GM18858 (cell line): Measurements from ENCODE around the gene STUM.

Experiments used
- ATAC-seq: cut with Tn5 transposase; IDR thresholded peaks from one replicate; pipeline ENCODE4 v1.9.1; 2021; ENCODE audit not compliant: unreplicated experiment

STUM gene

DNA sequence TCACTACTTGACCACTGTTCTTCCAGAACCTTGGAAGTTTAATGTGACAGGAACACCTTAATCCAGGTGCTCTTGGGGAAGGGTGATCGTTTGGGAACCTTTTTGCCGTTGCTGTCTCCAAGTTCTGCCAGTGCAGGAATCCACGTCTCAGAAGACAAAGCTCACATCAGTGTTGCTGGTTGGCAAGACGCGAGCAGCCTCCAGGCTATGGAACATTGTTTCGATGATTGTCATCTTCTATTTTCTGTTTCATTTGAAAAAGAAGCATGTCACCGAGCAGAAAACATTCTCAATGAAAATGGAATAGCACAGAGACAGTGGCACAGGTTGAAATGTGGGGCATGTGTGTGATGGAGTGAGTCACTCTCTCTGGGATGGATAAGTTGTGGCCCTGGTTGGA, 11.7 kb downstream of the STUM start:
- no peak for ATAC-seq

- no peak for ATAC-seq
Measured at GRCh38 chr1:226562989-226563388, 14.4 kb downstream of the STUM start.

- no peak for ATAC-seq
Measured at GRCh38 chr1:226563666-226564065, 15.1 kb downstream of the STUM start.

- no peak for ATAC-seq
Measured at GRCh38 chr1:226565476-226565875, 16.9 kb downstream of the STUM start.

DNA sequence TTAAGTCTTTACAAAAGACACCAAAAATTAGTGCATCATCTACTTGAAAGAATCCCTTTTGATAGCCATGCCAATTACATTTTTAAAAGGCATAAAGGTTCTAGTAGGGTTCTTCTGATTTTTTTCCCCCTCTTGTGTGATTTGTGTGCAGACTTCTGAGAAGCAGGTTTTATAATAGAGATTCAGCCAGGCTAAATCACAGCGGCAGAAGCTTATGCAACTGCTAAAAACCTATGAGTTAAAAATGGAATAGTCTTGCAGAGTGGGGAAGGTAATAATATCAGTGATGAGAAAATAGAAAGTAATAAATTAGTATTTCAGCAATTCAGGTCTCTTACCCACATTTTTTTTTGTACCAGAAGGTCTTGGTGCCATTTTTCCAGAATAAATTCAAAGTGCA, 17.7 kb downstream of the STUM start:
- no peak for ATAC-seq

- no peak for ATAC-seq
Measured at GRCh38 chr1:226566760-226567159, 18.2 kb downstream of the STUM start.

DNA sequence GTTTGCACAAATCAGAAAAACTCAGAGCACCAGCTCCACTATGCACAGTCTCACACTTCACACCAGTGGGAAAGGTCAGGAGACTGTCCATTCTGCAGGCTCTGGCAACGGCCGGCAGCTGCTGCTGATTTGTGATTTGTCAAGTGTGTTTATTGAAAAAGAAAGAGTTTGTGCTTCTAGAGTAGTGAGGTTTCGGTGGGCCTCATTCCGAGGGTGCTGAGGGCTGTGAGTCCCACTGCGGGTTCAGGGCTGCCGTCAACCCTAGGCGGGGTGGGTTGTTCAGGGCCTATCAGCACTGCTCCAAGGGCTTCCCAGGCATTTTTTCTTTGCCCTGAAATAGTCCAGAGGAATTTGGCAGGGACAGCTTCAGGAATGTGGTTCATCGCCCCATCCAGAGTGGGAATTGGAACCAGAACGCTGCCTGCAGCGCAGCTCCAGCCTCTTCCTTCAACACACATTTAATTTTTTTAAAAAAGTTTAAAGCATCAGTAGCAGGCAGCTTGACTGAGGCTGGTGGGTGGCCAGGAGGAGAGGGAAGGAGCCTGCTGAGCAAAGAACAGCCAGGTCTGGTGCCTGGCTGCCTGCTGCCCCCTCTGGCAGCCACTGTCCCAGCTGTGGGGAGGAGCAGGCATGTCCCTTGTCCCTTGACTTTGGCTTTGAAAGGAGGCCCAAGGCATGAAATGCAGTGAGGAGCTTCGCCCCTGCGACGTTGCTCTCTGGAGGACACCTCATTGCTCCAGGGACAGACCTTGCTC, 19.7 kb downstream of the STUM start:
- ATAC-seq: no peak

DNA sequence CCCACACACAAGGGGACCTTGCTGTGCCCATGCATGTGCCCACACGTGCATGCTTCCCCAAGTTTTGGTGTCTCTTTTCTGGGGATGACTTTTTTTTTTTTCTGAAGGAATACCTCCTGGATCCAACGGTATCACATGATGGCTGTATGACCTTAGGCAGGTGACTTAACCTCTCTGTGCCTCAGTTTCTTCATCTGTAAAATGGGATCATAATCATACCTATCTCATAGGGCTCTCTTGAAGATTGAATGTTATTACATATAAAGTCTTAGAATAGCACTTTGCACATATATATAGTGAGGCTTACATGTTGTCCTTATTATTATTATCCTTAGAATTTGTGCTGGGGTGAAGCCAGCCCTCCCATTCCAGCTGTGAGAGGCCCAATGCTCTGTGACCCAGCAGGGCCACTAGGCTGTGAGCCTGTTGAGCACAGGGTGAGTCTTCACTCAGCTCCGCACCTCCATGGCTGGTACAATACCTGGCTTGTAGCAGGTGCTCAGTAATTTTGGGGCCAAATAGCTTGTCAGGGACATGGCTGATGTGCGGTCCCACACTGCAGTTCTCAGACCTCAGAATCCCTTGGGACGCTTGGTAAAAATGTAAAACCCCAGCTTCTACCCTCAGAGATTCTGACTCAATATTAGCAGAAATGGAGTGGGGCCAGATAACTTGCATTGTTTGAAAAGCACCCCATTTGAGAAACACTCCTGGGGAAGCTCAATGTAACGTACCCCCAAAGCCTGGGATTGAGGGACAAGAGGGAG, 20.6 kb downstream of the STUM start:
- ATAC-seq: no peak

DNA sequence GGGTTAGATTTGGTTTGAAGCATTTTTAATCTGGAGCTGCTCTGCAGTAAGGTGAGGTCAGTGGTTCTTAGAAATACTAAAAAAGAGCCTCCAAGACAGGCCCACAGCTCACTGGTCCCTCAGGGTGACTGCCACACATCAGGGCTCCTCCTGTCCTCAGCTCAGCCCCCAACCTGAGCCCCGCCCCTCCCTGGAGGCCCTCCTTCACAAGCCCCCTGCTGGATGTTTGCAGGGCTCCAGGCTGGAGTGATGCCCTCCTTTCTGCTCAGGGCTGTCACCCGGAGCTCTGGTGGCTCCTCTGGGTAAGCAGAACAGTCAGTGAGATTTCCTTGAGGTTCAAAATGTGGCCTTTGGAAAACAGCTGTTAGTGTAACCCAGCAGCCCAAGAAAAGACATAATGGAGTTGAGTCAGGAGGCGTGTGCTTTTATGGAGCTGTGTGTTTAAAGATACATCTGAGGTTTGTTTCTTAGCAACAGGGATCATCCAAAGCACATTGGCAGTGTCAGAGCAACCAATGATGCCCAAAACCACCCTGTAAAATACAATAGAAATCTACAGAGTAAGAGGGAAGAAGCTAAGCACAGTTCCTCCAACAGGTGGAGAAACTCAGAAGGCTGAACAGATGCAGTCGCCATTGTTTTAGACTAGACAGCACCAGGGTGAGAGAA, 21.4 kb downstream of the STUM start:
- ATAC-seq: no peak

DNA sequence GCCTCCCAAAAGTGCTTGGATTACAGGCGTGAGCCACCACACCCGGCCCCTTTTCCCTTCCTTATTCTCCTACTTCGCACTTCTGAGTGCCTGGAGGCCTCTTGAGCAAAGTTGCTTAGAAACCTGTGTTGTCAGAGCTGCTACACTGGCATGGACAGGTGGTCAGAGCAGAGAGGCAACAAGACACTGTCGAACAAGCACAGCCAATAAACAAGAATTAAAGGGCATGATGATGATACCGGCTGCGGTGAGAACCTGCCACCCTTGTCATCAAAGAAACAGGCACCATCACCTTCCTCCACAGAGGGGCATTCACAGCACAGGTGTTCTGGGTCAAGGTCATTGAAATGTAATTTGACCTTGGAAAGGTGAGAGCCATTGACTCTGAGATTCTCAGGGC, 23.3 kb downstream of the STUM start:
- no peak for ATAC-seq

DNA sequence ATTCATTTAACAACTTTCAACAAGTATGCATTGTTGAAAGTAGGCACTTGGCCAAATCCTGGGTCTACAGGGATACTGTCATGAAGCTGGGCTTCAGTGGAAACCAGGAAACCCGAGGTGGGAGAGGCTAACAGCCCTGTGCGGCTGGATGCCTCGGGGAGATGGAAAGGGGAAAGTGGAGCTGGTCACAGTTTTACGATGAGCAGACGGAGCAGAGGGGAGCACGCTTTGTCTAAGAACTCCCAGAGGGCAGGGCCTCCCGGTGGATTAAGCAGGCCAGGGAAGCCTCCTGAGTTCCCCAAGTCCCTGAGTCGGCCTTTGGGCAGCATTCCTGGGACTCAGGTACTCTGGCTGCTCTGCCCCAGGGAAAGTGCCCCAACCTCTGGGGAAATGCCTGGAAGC, 23.8 kb downstream of the STUM start:
- no peak for ATAC-seq

GRCh38 chr1:226574044-226574443, 25.5 kb downstream of the STUM start:
- no peak for ATAC-seq

- no peak for ATAC-seq
Measured at GRCh38 chr1:226574591-226575435, 26.2 kb downstream of the STUM start.

- ATAC-seq: no peak
Measured at GRCh38 chr1:226575436-226575720, 26.8 kb downstream of the STUM start.

- ATAC-seq: no peak
Measured at GRCh38 chr1:226575739-226576378, 27.3 kb downstream of the STUM start.

DNA sequence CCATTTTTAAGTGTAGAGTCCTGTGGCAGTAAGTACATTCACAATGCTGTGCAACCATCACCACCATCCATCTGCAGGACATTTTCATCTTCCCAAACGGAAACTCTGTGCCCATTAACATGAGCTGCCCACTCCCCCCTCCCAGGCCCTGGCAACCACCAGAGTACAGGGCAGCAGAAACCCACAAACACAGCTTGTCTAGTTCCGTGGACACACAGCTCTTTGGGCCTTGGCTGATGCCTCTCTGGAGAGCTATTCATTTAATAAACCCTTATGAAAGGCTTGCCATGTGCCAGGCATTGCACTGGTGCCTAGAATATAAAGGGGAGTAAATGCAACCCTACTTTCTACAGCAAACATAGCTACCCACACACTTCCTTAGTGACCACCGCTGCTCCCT, 28.0 kb downstream of the STUM start:
- ATAC-seq: no peak

DNA sequence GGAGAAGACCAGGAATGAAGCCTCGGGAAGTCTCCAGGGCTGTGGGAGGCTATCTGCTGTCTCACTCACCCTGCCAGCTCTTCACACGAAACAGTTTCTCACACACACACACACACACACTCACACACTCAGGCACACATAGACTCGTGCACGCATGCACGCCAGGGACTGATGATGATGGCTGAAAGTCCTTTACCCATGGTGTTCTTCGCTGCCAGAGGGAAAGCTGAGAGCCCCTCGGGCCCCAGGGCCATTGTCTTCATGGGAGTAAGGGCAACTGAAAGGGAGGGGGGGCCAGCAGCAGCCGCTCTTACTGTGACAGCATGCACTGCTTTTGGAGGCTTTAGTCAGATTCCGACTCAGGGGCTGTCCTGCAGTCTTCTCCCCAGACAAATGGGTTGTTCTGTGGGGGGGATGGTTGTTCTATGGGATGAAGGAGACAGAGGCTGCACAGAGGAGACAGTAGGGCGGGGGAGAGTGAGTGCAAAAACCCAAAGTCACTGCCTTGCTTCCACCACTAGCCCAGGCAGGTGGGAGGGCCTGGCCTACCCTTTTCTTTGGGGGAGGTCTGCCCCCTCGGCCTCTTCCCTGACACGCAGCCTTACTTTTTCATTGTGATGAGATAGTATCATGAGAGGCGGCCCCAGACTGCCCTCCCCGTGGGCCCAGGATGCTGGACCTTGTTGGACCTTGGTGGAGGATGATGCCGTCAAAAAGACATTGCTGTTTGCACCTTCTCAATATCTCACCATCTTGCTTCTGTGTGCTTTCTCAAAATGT, 29.0 kb downstream of the STUM start:
- ATAC-seq: no peak

DNA sequence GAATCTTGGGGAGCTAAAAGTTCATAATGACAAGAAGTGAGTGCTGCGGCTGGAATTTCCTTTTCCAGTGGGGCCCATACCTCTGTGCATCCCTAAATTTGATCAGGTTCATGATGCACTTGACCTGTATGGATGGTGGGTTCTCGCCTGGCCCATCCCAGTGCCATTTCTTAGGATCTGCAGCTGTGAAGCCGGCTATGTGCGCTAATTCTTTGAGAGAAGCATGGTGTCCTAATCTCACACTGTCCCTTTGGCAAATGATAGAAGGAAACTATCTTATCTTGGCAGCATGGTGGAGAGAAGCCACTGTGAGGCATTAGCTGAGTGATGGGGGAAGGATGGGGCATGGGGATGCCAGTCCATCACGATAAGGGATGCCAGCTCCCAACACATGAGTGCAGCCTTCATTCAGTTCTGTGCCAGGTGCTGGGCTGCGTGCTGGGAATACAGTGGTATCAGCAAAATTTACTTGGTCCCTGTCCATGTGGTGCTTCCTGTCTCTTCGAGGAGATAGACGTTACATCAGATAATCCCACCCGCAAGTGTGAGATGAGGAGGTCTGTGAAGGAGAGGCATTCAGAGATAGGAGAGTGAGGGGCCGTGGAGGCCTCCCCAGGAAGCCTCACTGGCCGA, 30.5 kb downstream of the STUM start:
- ATAC-seq: no peak

DNA sequence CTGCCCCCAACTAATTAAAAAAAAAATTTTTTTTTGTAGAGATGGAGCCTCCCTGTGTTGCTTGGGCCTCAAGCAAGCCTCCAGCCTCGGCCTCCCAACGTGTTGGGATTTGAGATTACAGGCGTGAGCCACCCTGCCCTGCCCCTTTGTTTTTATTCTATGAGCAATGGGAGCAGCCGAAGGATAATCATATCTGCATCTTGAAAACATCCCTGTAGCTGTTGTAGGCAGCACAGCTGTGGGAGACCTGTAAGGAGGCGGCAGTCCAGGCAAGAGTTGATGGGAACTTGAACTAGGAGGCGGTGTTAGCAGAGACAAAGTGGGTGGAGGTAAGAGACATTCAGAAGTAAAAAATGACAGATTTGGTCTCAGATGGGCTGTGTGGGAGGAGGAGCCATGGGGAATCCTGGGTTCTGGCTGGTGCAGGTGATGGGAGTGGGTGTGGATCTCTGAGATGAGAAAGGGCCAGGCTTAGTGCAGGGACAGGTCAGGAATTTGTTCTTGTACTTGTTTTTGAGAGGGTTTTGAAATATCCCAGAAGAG, 31.3 kb downstream of the STUM start:
- ATAC-seq: no peak
